GM13977 (cell line): Measurements from ENCODE around the gene PTPRE.

Source experiments
- DNase-seq: peaks from one replicate; pipeline ENCODE4 v3.0.0; 2012; ENCODE audit warnings: low spot score
- in situ Hi-C: fragments of 300-500 bp; cut with MboI; formaldehyde crosslinking; loops from one replicate; pipeline ENCODE4 v1.12.0; 2022; ENCODE audit warnings: low sequenced_read_pairs, low pct_unique_long_range_greater_than_20kb, mixed read lengths, inconsistent platforms; ENCODE audit not compliant: unreplicated experiment
- TF ChIP-seq, protein P1 (sequence below): IDR thresholded peaks from 2 replicates; pipeline ENCODE4 v1.5.1; 2012; ENCODE audit warnings: mild to moderate bottlenecking, control low read depth; ENCODE audit not compliant: insufficient read depth; ENCODE audit errors: extremely low read depth, missing control alignments

The PTPRE gene

GRCh38 chr10:128043259-128044045, 136.5 kb downstream of the PTPRE start:
- TF ChIP-seq, protein P1, sequence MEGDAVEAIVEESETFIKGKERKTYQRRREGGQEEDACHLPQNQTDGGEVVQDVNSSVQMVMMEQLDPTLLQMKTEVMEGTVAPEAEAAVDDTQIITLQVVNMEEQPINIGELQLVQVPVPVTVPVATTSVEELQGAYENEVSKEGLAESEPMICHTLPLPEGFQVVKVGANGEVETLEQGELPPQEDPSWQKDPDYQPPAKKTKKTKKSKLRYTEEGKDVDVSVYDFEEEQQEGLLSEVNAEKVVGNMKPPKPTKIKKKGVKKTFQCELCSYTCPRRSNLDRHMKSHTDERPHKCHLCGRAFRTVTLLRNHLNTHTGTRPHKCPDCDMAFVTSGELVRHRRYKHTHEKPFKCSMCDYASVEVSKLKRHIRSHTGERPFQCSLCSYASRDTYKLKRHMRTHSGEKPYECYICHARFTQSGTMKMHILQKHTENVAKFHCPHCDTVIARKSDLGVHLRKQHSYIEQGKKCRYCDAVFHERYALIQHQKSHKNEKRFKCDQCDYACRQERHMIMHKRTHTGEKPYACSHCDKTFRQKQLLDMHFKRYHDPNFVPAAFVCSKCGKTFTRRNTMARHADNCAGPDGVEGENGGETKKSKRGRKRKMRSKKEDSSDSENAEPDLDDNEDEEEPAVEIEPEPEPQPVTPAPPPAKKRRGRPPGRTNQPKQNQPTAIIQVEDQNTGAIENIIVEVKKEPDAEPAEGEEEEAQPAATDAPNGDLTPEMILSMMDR, result no peak
- in situ Hi-C loops, result no loop called here
- DNase-seq, result no peak

DNA sequence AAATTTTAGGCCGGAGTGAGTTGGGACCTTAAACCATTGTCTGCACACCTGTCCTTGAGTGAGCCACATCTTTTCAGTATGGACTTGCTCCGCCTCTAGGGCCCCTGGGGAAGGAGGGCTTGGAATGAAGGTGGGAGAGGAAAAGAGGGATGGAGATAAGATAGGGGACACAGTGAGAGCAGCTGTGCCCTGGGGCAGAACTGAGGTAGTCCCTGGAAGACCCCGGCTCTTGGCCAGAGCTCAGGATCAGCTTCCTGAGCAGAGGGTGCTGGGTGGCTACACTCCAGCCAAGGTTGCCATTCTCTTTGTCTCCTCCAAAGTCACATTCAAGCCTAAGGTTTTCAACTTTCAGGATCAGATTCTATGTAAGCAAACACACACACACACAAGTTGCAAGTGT, 137.3 kb downstream of the PTPRE start:
- in situ Hi-C loops, result no loop called here
- TF ChIP-seq, protein P1, result no peak

GRCh38 chr10:128044961-128045832, 138.3 kb downstream of the PTPRE start:
- DNase-seq, result no peak
- TF ChIP-seq, protein P1, result no peak
- in situ Hi-C loops, result no loop called here

More for the DNA sequence above, 137.3 kb downstream of the PTPRE start:
- DNase-seq, result no peak

DNA sequence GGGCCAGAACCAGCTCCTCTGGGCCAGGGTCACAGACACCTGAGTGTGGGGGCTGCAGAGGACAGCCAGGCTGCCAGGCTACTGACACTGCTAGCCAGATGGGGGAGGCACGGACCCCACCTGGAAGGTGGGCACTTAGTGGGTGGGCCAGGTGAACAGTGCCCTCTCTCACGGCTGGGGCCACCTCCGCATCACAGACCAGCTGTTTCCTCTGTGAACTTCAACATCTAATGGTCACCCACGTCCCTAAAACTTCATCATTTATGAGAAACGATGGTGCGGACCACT, 138.9 kb downstream of the PTPRE start:
- in situ Hi-C loops, result no loop called here
- no peak for DNase-seq
- TF ChIP-seq, protein P1, result no peak

GRCh38 chr10:128046156-128046952, 139.5 kb downstream of the PTPRE start:
- TF ChIP-seq, protein P1, result no peak
- DNase-seq, result no peak
- in situ Hi-C loops, result no loop called here

GRCh38 chr10:128046953-128047290, 140.0 kb downstream of the PTPRE start:
- no peak for DNase-seq
- TF ChIP-seq, protein P1, result no peak
- in situ Hi-C loops, result no loop called here
